H1 (cell line): ENCODE data around the gene ADCY2. TPM values are rescaled to one million over a fixed set of nuclear protein-coding genes. Genes with fewer than 3 reads are reported as not detected.
A peak's percentile ranks its signal among the peaks of the same experiment; 100 is the strongest.

Experiments used
- CTCF ChIA-PET: fragments of 300-600 bp; sonication (Branson Sonifier 250); formaldehyde crosslinking; loops from one replicate; lab custom pipeline; 2021; ENCODE audit not compliant: partially characterized antibody; lab: Charles Lee
- POLR2A ChIA-PET: fragments of 300-600 bp; sonication (Branson Sonifier 250); formaldehyde crosslinking; loops from one replicate; lab custom pipeline; 2021; ENCODE audit warnings: inconsistent platforms; ENCODE audit not compliant: partially characterized antibody; lab: Charles Lee
- DNase-seq, 2 experiments: peaks; one replicate each; pipeline versions ENCODE4 v3.0.0 to v3.0.0-alpha.2; 2010 to 2022; ENCODE audit warnings: low spot score in 2 of 2, low read depth in 1 of 2, mixed read lengths in 1 of 2
- FAIRE-seq: peaks from 2 replicates; lab custom pipeline; 2011; peaks lifted over from hg19 to GRCh38; lab: Jason Lieb, UNC
- H2AFZ ChIP-seq: 2 replicates; pipeline ENCODE4 v1.8.1; 2012; ENCODE audit warnings: low read length, inconsistent platforms
- H2AK5ac ChIP-seq: 2 replicates; pipeline ENCODE4 v1.6.1; 2013; ENCODE audit warnings: low read depth, low read length
- H2BK120ac ChIP-seq: replicated peaks from 2 replicates; pipeline ENCODE3; 2013; ENCODE audit warnings: low read depth, low read length, inconsistent platforms
- H2BK12ac ChIP-seq: 2 replicates; pipeline ENCODE4 v1.6.1; 2013; ENCODE audit warnings: low read depth, low read length
- H2BK15ac ChIP-seq: 2 replicates; pipeline ENCODE4 v1.6.1; 2013; ENCODE audit warnings: low read length
- H2BK20ac ChIP-seq: 2 replicates; pipeline ENCODE4 v1.6.1; 2013; ENCODE audit warnings: low read length
- H2BK5ac ChIP-seq: 2 replicates; pipeline ENCODE4 v1.6.1; 2013; ENCODE audit warnings: low read depth, low read length
- H3K14ac ChIP-seq: 2 replicates; pipeline ENCODE4 v1.6.1; 2013; ENCODE audit warnings: inconsistent platforms; ENCODE audit not compliant: insufficient read length
- H3K18ac ChIP-seq: 2 replicates; pipeline ENCODE4 v1.6.1; 2013; ENCODE audit warnings: low read length; ENCODE audit errors: extremely low read depth
- H3K23ac ChIP-seq: 2 replicates; pipeline ENCODE4 v1.6.1; 2013; ENCODE audit warnings: inconsistent platforms; ENCODE audit not compliant: insufficient read length
- H3K23me2 ChIP-seq: 2 replicates; pipeline ENCODE4 v1.6.1; 2013; ENCODE audit warnings: low read depth, low read length
- H3K27ac ChIP-seq: 2 replicates; pipeline ENCODE4 v1.6.1; 2011; ENCODE audit warnings: low read depth, low read length, inconsistent platforms
- H3K27me3 ChIP-seq, 4 experiments: replicated peaks in 1 of 4; 1 replicate in 1 of 4; 2 replicates in 3 of 4; pipeline versions ENCODE4 v1.6.1 to v1.8.1; 2011 to 2013; ENCODE audit warnings: low read length in 3 of 4, mild to moderate bottlenecking in 3 of 4, inconsistent platforms in 2 of 4, mixed read lengths in 2 of 4, moderate library complexity in 1 of 4; ENCODE audit not compliant: control insufficient read depth in 3 of 4, insufficient read depth in 3 of 4; ENCODE audit errors: extremely low read depth in 1 of 4
- H3K36me3 ChIP-seq, 4 experiments: 2 replicates each; pipeline versions ENCODE4 v1.6.1 to v1.8.1; 2011 to 2013; ENCODE audit warnings: mild to moderate bottlenecking in 4 of 4, low read length in 3 of 4, moderate library complexity in 2 of 4, control low read depth in 1 of 4, inconsistent platforms in 1 of 4; ENCODE audit not compliant: insufficient read depth in 4 of 4, control insufficient read depth in 2 of 4
- H3K4ac ChIP-seq: replicated peaks from 2 replicates; pipeline ENCODE3; 2013; ENCODE audit warnings: low read length, low read depth, mixed read lengths, inconsistent platforms; ENCODE audit not compliant: insufficient read length
- H3K4me1 ChIP-seq, 4 experiments: replicated peaks in 1 of 4; 1 replicate in 1 of 4; 2 replicates in 3 of 4; pipeline versions ENCODE4 v1.6.1 to v1.8.1; 2011 to 2013; ENCODE audit warnings: low read length in 3 of 4, inconsistent platforms in 2 of 4, mixed read lengths in 1 of 4; ENCODE audit not compliant: insufficient read depth in 4 of 4, control insufficient read depth in 3 of 4
- H3K4me2 ChIP-seq, 2 experiments: 2 replicates each; pipeline versions ENCODE4 v1.6.1 to v1.8.1; 2011 to 2013; ENCODE audit warnings: low read depth in 2 of 2, low read length in 2 of 2, control low read depth in 1 of 2, inconsistent platforms in 1 of 2, mild to moderate bottlenecking in 1 of 2; ENCODE audit not compliant: insufficient read depth in 1 of 2
- H3K4me3 ChIP-seq, 4 experiments: fragments of 200-600, 300-600 bp in 1 of 4; sonication (generic), shearing (Covaris generic), sonication (Bioruptor Twin) in 1 of 4; 2 replicates each; pipeline versions ENCODE4 v1.5.1 to v1.8.1; 2011 to 2016; ENCODE audit warnings: low read length in 4 of 4, low read depth in 3 of 4, control low read depth in 2 of 4, inconsistent platforms in 2 of 4, mild to moderate bottlenecking in 2 of 4, mixed read lengths in 1 of 4, moderate library complexity in 1 of 4; ENCODE audit not compliant: insufficient read depth in 2 of 4; ENCODE audit errors: extremely low read depth in 1 of 4
- H3K56ac ChIP-seq: replicated peaks from 2 replicates; pipeline ENCODE3; 2013; ENCODE audit warnings: low read depth, mild to moderate bottlenecking, mixed read lengths, low read length, inconsistent platforms; ENCODE audit not compliant: insufficient read length
- H3K79me1 ChIP-seq: 2 replicates; pipeline ENCODE4 v1.6.1; 2013; ENCODE audit warnings: low read depth, low read length, control low read depth
- H3K79me2 ChIP-seq, 2 experiments: 2 replicates each; pipeline versions ENCODE4 v1.6.1 to v1.8.1; 2012 to 2013; ENCODE audit warnings: low read length in 2 of 2, mild to moderate bottlenecking in 2 of 2, inconsistent platforms in 1 of 2; ENCODE audit not compliant: insufficient read depth in 2 of 2, control insufficient read depth in 1 of 2
- H3K9ac ChIP-seq, 4 experiments: replicated peaks in 1 of 4; 1 replicate in 1 of 4; 2 replicates in 3 of 4; pipeline versions ENCODE4 v1.6.1 to v1.8.1; 2011 to 2013; ENCODE audit warnings: low read depth in 3 of 4, low read length in 3 of 4, control low read depth in 2 of 4, mild to moderate bottlenecking in 2 of 4, moderate library complexity in 2 of 4, inconsistent platforms in 1 of 4; ENCODE audit errors: extremely low read depth in 1 of 4
- H3K9me3 ChIP-seq, 2 experiments: 2 replicates each; pipeline versions ENCODE4 v1.6.1 to v1.8.1; 2012 to 2013; ENCODE audit warnings: mild to moderate bottlenecking in 2 of 2, moderate library complexity in 2 of 2, control low read depth in 1 of 2, inconsistent platforms in 1 of 2, low read depth in 1 of 2, low read length in 1 of 2, mixed read lengths in 1 of 2; ENCODE audit not compliant: insufficient read depth in 2 of 2
- H4K20me1 ChIP-seq, 2 experiments: replicated peaks in 1 of 2; 2 replicates each; pipeline versions ENCODE3 to v1.8.1; 2011 to 2013; ENCODE audit warnings: inconsistent platforms in 2 of 2, low read length in 2 of 2, mild to moderate bottlenecking in 1 of 2; ENCODE audit not compliant: insufficient read depth in 2 of 2, control insufficient read depth in 1 of 2
- H4K5ac ChIP-seq: 2 replicates; pipeline ENCODE4 v1.6.1; 2013; ENCODE audit warnings: low read length, low read depth, mixed read lengths, inconsistent platforms; ENCODE audit not compliant: insufficient read length
- H4K8ac ChIP-seq: 2 replicates; pipeline ENCODE4 v1.8.0; 2013; ENCODE audit warnings: mild to moderate bottlenecking, moderate library complexity, low read length, inconsistent platforms; ENCODE audit not compliant: insufficient read depth; ENCODE audit errors: extremely low read depth
- H4K91ac ChIP-seq: replicated peaks from 2 replicates; pipeline ENCODE3; 2013; ENCODE audit warnings: low read length, mixed read lengths, inconsistent platforms; ENCODE audit not compliant: insufficient read length
- CBX5 ChIP-seq: fragments of 300-800, 300-1000 bp; sonication (generic); IDR thresholded peaks from 2 replicates; pipeline ENCODE4 v1.7.1; 2016; ENCODE audit warnings: antibody characterized with exemption, low read length, low read depth
- CEBPB ChIP-seq: IDR thresholded peaks from 2 replicates; pipeline ENCODE4 v1.6.1; 2012; ENCODE audit warnings: low read depth, low read length
- EZH2 ChIP-seq: fragments of 200-600 bp; sonication (generic); IDR thresholded peaks from 2 replicates; pipeline ENCODE4 v1.7.1; 2012; ENCODE audit warnings: low read depth, mild to moderate bottlenecking, moderate library complexity, low read length, inconsistent platforms; ENCODE audit not compliant: severe bottlenecking
- JUND ChIP-seq: IDR thresholded peaks from 2 replicates; pipeline ENCODE4 v1.6.1; 2011; ENCODE audit warnings: mild to moderate bottlenecking, improper control_type of control experiment, low read length
- MAFK ChIP-seq: IDR thresholded peaks from 2 replicates; pipeline ENCODE4 v1.6.1; 2012; ENCODE audit warnings: low read depth, mild to moderate bottlenecking, improper control_type of control experiment, low read length
- PHF8 ChIP-seq: fragments of 200-600 bp; sonication (generic); conservative IDR thresholded peaks from 2 replicates; pipeline ENCODE4 v1.7.1; 2012; ENCODE audit warnings: low read depth, mild to moderate bottlenecking, inconsistent platforms, low read length, moderate library complexity
- SAP30 ChIP-seq: fragments of 300-600 bp; sonication (generic); IDR thresholded peaks from 2 replicates; pipeline ENCODE4 v1.7.1; 2012; ENCODE audit warnings: low read length, moderate library complexity, mild to moderate bottlenecking, inconsistent platforms; ENCODE audit not compliant: insufficient read depth, insufficient replicate concordance
- SIX5 ChIP-seq: IDR thresholded peaks from 2 replicates; pipeline ENCODE4 v1.6.1; 2011; ENCODE audit warnings: mild to moderate bottlenecking, low read depth, low read length
- WGBS, 2 experiments: shearing (Covaris generic) in 1 of 2; methylation state at CpG; one replicate each; pipeline versions ENCODE4 v1.1.6 to v1.1.7; 2013 to 2015; ENCODE audit warnings: low lambda C conversion rate in 2 of 2, mixed read lengths in 2 of 2, inconsistent platforms in 1 of 2, low coverage in 1 of 2, missing lambda C conversion rate in 1 of 2; ENCODE audit not compliant: insufficient replicate concordance in 2 of 2, insufficient coverage in 1 of 2, insufficient read length in 1 of 2; ENCODE audit errors: extremely low coverage in 1 of 2, missing lambda C conversion rate in 1 of 2; 5-methylcytosine and 5-hydroxymethylcytosine counted together
- polyA plus RNA-seq, 7 experiments: library from polyadenylated mRNA; depleted of rRNA in 3 of 7; stranded (reverse) in 5 of 7; unstranded in 2 of 7; fragments of >200 nt in 5 of 7; fragments of 200-250 nt in 2 of 7; gene quantifications; 1 replicate in 5 of 7; 2 replicates in 1 of 7; 4 replicates in 1 of 7; pipeline versions ENCODE4 v1.2.1 to v1.2.3, GENCODE V29; 2011 to 2013; ENCODE audit warnings: missing spikeins in 2 of 7, mixed read lengths in 2 of 7
- total RNA-seq: library from RNA; stranded (reverse); fragmentation: NEBNext Ultra II Directional; extraction: Animal tissue kit (Norgen Biotek cat#: 25700); gene quantifications from 2 replicates; pipeline ENCODE4 v1.2.1, GENCODE V29; 2021
- TF ChIP-seq, protein P1 (sequence below), 3 experiments: IDR thresholded peaks; 1 replicate in 2 of 3; 2 replicates in 1 of 3; pipeline versions ENCODE4 v1.5.1 to v1.6.1; 2011; ENCODE audit warnings: low read length in 3 of 3, mild to moderate bottlenecking in 3 of 3, inconsistent platforms in 2 of 3, low read depth in 1 of 3, moderate library complexity in 1 of 3; ENCODE audit not compliant: insufficient read depth in 1 of 3; ENCODE audit errors: control extremely low read depth in 1 of 3
- TF ChIP-seq, protein P2 (sequence below): IDR thresholded peaks from 2 replicates; pipeline ENCODE4 v1.6.1; 2011; ENCODE audit warnings: low read length, improper control_type of control experiment

The ADCY2 gene
- total and polyA plus RNA-seq, 2 of the 8 experiments (the other 6 are each of a cell fraction or from before 2014, with no cell fraction given), result 35.8 to 122 TPM

DNA sequence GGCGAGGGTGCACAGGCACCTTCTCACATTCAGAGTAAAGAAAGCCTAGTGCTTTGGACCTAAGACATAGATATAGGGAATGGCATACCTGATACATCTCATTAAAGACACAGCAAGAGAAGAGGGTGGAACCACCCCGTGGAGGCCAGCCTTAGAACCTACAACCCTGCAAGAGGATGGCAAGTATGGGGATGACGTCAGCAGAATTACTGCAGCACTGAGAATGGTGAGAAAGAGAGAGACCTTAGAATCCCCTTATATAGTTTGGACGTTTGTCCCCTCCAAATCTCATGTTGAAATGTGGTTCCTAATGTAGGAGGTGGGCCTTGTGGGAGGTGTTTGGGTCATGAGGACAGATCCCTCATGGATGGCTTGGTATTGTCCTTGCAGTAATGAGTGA lies 28.2 kb upstream of the ADCY2 start:
- Histone ChIP-seq H4K5ac (no peak overlapping the region), H2AK5ac (peak overlapping the region; percentile 53; the same call in 1 of the 2 replicates)
- TF ChIP-seq JUND (no peak), PHF8 (no peak), SIX5 (no peak), SAP30 (no peak), EZH2 (no peak), CBX5 (no peak), MAFK (no peak), CEBPB (no peak)
- TF ChIP-seq, protein P1, sequence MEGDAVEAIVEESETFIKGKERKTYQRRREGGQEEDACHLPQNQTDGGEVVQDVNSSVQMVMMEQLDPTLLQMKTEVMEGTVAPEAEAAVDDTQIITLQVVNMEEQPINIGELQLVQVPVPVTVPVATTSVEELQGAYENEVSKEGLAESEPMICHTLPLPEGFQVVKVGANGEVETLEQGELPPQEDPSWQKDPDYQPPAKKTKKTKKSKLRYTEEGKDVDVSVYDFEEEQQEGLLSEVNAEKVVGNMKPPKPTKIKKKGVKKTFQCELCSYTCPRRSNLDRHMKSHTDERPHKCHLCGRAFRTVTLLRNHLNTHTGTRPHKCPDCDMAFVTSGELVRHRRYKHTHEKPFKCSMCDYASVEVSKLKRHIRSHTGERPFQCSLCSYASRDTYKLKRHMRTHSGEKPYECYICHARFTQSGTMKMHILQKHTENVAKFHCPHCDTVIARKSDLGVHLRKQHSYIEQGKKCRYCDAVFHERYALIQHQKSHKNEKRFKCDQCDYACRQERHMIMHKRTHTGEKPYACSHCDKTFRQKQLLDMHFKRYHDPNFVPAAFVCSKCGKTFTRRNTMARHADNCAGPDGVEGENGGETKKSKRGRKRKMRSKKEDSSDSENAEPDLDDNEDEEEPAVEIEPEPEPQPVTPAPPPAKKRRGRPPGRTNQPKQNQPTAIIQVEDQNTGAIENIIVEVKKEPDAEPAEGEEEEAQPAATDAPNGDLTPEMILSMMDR (IDR thresholded peaks at IDR 0.05; ENCODE audit: control extremely low read depth in 1 of 3, insufficient read depth in 1 of 3, low read depth in 1 of 3, low read length in 3 of 3), result no peak
- TF ChIP-seq, protein P2, sequence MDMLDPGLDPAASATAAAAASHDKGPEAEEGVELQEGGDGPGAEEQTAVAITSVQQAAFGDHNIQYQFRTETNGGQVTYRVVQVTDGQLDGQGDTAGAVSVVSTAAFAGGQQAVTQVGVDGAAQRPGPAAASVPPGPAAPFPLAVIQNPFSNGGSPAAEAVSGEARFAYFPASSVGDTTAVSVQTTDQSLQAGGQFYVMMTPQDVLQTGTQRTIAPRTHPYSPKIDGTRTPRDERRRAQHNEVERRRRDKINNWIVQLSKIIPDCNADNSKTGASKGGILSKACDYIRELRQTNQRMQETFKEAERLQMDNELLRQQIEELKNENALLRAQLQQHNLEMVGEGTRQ, result no peak

More for the DNA sequence above, 28.2 kb upstream of the ADCY2 start:
- Histone ChIP-seq H3K4me2 (no peak overlapping the region), H3K27ac (no peak overlapping the region), H3K9ac (no peak overlapping the region), H3K18ac (no peak overlapping the region), H2AFZ (no peak overlapping the region), H3K23me2 (peaks cover 16% of the 10 kb centered on the region; the same call in 1 of the 2 replicates), H2BK120ac (peak overlapping the region; percentile 21), H2BK5ac (no peak overlapping the region), H4K20me1 (peaks cover 0 to 6% of the 10 kb centered on the region in 2 experiments), H4K8ac (no peak overlapping the region), H3K23ac (no peak overlapping the region), H3K14ac (no peak overlapping the region), H2BK15ac (no peak overlapping the region), H3K27me3 (no peaks in the 10 kb centered on the region), H3K4me1 (peaks cover 0 to 7% (median 1%) of the 10 kb centered on the region in 4 experiments; a peak in 6 of 7 replicates), H3K36me3 (no peaks in the 10 kb centered on the region), H4K91ac (no peak overlapping the region), H3K79me1 (no peaks in the 10 kb centered on the region), H2BK12ac (no peak overlapping the region; the same call in 1 of the 2 replicates), H3K4me3 (no peak overlapping the region), H3K9me3 (peaks cover 2 to 10% of the 10 kb centered on the region in 2 experiments; a peak in 2 of 4 replicates), H3K4ac (no peak overlapping the region), H3K56ac (no peak overlapping the region), H3K79me2 (no peaks in the 10 kb centered on the region), H2BK20ac (peak overlapping the region; percentile 66; the same call in 1 of the 2 replicates)
- ChIA-PET POLR2A (no interaction called here), CTCF (interaction anchor here (1.3 kb wide), 1 partner anchor 118 kb away, joined by 4 read pairs; no protein-coding TSS in a partner anchor)
- 87% methylated on average over 4 of the region's 4 CpGs; no CpG with 5 or more reads in 1 of the 2 experiments for WGBS, 2 experiments
- FAIRE-seq (no peak), DNase-seq (no peak)
